ENCODE data around the gene SLTM.
"Not testable (repeated sequence)": the region's sequence is repeated elsewhere in the genome, so short reads cannot be mapped to it uniquely, and the experiment has no call there.

The SLTM gene

DNA sequence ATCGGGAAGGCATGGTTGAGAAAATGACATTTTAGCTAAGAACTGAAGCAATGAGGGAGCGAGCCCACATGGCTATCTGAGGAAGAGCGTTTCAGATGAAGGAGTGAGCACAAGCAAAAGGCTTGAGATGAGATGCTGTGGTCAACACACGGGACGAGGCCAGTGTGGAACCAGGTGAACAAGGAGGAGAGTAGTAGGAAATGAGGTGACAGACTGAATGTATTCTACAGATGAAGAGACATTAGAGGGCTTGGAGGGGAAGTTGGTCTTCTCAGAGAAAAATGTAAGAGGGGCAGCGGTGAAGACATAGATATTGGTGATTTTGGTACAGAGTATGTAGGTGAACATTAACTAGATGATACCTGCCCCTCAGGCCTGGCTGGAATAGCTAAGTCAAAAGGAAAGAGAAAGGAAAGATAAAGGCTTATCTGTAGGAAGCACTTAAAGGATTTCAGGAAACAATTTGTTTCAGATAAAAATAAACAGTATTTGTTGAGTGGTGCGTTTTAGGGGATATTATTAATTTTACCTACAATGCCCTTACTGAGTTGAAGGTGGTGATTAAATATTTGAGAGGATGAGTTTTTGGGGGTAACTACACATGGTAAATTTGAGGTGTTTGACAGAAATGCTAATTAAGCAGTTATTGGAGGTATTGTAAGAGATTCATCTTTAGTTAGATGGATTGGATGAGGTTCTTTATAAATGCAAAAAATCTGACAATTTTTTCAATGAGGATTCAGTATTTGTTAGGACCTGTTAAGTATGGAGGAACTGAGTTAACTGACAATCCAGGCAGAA, 57.0 kb downstream of the SLTM start:
- no peak for DNase-seq (ENCODE audit: low read depth in 2 of 2)

DNA sequence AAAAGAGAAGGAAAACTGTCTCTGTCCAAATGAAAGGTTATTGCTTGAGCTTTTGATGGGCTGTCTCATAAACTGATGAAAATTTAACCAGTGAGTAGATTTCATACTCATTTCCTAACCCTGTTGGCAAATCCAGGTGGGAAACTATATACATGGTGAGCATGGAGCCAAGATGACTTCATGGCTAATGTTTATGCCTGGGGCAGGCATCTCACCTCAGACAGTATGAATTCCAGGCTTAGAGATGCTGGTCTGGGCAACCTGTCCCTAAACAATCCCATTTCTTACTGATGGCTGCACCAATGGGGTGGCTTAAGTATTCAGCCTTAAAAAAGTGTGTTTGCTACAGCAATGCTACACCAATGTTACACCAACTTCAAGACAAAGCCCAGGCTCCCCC, 58.1 kb downstream of the SLTM start:
- DNase-seq (ENCODE audit: low read depth in 2 of 2): no peak

DNA sequence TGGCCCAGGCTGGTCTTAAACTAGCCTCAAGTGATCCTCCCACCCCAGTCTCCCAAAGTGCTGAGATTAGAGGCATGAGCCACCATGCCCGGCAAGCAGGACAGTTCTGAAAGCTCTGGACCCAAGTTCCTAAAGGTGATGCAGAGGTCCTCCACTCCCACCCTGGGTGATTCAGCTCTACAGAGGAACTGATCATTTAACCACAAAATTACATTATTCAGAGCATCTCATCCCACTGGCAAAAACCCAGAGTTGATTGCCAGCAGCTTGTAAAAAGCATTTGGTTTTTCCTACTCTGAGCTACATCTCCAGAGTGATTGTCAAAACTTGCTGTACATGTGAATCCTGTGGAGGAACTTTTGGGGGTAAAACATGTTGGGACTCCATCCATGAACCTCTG, 60.2 kb downstream of the SLTM start:
- no peak for DNase-seq (ENCODE audit: low read depth in 2 of 2)

DNA sequence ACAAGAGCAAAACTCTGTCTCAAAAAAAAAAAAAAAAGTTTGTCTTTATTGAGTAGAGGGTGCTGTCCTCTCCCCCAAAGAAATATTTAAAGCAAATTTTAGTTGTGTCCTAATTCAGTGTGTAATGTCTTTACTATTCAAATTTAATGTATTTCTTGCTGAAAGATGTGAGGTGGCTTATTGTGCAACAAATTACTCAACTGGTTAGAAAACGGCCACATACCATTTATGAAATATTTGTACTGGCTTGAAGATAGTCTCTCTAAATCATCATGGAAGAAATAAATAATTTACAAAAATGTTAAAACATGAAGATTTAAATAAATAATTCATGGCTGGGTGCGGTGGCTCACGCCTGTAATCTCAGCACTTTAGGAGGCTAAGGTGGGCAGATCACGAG, 63.0 kb downstream of the SLTM start:
- DNase-seq (ENCODE audit: low read depth in 2 of 2): no peak

DNA sequence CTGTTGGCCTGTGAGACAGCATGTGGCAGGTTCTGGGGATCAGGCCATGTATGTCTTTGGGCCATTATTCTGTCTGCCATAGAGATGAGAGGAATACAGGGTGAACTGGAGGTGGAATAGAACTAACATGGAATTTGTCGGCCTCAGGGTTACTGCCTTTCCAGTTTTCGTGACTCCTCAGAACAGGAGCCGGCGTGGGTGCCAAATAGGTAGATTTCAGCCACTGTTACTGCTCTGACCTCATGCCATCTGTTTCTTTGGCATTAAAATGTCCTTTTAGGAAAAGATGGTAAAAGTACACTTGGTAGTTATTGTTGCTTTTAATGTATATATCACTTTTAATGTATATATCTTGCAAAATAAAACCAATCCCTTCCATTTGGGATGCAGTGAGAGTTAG, 65.6 kb downstream of the SLTM start:
- DNase-seq (ENCODE audit: low read depth in 2 of 2): no peak

DNA sequence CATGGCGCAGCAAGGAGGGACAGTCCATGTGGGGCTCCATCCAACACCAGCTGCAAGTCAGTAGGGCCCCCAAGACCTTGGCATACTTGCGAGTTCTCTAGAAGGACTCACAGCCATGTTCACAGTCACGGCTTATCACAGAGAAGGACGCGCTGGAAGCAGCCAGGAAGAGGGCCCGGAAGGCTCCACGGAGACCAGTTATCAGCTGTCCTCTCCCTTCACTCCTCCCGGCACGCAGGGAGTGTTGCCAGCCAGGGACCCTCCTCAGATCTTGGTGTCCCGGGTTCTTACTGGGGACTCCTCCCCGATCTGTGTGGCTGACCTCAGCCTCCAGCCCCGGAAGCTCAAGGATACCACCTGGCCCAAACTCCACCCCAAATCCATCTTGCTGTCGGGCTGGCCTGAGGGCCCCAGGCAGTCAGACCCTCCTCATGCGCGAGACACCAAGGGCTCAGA, 68.0 kb downstream of the SLTM start:
- DNase-seq (ENCODE audit: low read depth in 2 of 2): no peak

DNA sequence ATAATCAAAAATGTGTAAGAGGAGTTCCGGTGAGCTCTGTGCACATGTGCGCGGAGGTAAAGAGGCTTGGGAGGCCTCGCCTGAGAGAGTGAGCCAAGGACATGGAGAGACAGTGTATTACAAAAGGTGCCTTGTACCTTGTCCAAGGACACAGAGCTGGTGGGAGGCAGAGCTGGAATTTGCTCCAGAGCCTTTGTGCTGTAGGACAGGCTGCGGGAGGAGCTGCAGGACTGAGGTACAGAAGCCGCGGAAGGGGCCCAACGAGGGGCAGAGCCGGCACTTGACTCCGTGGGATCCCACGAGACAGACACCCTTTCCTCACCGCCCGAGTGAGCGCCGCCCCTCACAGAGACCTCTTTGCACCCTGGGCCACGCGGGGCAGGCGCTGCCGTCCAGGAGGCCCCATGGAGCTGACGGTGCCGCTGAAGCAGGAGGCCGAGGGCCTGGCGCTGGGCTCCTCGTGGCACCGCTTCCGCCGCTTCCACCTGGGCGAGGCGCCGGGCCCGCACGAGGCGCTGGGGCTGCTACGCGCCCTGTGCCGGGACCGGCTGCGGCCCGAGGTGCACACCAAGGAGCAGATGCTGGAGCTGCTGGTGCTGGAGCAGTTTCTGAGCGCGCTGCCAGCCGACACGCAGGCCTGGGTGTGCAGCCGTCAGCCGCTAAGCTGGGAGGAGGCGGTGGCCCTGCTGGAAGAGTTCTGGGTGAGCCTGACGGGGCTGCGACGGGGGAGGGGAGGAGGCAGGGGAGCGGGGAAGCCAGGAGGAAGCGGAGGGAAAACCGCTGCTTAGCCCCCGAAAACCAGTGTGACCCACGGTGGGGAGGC, 68.7 kb downstream of the SLTM start:
- DNase-seq (ENCODE audit: low read depth in 2 of 2): no peak

DNA sequence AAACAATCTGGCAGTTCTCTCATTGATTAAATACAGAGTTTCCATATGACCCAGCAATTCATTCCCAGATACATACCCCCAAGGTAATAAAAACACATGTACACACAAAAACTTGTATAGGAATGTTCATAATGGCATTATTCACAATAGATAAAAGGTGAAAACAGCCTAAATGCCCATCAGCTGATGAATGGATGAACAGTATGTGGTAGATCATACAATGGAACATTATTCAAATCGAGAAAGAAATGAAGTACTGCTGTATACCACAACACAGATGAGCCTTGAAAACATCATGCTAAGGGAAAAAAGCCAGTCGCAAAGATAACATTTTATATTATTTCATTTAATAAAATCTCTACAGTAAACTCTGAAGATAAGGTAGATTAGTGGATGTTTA, 71.2 kb downstream of the SLTM start:
- no peak for DNase-seq (ENCODE audit: low read depth in 2 of 2)

DNA sequence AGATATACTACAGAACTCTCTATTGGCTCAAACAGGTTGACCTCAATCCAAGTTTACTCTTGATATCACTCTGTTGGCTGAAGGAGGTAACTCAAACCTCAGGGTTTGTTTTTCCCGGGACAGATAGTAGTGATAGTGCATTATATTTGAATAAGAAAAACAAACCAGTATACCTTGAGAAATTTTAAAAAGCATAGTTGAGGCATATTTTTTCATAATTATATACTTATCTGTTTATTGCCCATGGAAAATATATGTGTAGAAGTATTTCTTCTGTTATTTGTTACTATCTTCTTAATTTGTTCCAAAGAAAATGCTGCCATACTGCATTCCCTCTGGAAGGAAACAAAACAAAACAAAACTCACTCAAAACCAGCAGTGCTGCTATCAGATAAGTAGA, 76.9 kb downstream of the SLTM start:
- not testable (repeated sequence) for DNase-seq (ENCODE audit: low read depth in 2 of 2)

DNA sequence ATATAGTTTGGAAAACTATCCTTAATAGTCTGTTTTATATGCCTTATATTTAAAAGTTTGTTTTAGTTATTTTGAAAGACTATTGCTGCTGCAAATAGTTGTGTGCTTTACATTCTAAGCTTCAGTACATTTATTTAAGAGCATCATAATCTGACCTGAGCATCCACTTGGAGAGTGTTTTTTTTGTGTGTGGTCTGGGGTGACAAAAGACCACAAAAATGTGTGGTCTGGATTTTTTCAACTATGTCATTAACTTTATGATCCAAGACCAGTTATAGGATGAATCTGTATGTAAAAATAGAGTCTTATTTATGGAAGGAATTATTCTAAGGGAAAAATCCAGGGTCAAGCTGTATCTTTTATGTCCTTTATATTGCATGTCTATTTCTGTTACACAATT, 77.4 kb downstream of the SLTM start:
- DNase-seq (ENCODE audit: low read depth in 2 of 2): no peak

DNA sequence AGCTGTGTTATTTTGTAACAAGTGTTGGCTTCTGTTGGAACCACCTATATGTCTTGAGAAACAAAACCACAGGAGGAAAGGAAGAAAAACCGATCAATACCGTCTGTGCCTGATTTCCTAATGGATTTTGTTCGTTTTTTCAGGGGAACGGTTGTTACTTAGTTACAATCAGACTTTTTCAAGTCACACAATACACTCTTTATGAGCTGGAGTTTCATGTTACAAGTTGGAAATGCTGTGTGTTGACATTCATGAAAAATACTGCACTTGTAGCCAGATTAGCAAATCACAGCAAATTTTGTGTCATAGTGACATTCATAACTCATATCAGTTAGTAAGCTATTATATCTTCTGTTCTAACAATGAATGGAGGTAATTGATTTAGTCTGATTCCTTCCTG, 78.9 kb downstream of the SLTM start:
- DNase-seq (ENCODE audit: low read depth in 2 of 2): no peak

DNA sequence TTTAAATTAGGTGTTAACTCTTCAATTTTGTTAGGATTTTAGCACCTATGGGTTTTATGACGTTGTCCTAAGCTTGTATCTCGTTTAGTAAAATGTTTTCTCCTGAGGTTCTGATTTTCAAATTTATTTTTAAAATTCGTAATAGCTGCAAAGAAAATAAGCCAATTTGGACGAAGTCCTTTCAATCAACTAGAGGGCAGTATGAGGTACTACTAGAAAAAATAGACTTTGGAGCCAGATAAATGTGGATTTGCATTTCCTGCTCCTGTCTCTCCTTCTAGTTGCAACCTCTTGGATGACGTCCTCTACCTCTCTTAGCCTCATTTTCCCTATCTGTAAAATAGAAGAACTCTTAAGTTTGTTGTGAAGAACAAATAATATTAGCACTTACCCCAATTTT, 81.1 kb downstream of the SLTM start:
- DNase-seq (ENCODE audit: low read depth in 2 of 2): no peak

DNA sequence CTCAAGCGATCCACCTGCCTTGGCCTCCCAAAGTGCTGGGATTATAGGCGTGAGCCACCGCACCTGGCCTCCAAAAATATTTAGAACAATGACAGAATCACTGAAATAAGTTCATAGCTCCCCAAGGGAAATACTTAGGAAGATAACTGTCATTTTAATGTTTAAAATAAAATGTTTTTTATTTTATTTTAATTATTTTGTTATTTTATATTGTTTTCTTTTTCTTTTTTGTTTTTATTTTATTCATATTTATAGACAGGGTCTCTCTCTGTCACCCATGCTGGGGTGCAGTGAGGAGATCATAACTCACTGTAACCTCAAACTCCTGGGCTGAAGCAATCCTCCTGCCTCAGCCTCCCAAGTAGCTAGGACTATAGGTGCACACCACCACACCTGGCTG, 82.3 kb downstream of the SLTM start:
- DNase-seq (ENCODE audit: low read depth in 2 of 2): not testable (repeated sequence)

DNA sequence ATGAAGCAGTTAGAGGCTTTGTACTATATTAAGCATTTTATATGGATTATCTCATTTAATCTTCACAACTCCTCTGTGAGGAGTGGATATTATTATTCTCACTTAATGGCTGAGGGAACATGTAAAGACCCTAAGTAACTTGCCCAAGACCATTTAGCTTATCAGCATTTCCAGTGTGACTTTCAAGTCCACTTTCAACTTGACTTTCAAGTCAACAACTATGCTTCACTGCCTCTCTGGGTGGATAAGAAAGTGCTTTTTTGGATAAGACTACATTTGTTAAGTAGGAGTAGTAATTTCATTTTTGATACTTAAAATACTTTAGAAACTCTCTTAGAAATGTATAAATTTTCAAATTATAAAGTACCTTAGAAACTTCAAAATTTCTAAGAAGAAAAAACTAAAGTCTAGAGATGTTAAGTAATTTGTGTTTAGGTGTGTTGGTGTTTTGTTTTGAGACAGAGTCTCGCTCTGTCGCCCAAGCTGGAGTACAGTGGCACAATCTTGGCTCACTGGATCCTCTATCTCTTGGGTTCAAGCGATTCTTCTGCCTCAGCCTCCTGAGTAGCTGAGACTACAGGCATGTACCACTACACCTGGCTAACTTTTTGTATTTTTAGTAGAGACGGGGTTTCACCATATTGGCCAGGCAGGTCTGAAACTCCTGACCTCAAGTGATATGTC, 90.6 kb downstream of the SLTM start:
- DNase-seq (ENCODE audit: low read depth in 2 of 2): no peak

DNA sequence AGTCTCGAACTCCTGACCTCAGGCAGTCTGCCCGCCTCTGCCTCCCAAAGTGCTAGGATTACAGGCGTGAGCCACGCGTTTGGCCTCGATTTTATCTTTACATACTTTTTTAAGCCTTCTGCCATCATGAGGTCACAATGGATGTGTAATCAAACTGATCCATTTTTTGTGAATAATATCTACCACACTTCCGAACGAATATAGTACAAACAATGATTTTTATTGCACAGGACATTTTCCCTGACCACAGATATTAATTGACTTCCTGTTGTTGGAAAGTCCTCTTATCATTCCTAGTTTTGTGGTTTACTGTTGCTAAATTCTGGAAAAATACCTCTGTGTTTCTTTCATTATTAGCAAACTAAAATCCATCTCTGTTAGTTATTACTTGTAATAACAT, 93.4 kb downstream of the SLTM start:
- DNase-seq (ENCODE audit: low read depth in 2 of 2): no peak

DNA sequence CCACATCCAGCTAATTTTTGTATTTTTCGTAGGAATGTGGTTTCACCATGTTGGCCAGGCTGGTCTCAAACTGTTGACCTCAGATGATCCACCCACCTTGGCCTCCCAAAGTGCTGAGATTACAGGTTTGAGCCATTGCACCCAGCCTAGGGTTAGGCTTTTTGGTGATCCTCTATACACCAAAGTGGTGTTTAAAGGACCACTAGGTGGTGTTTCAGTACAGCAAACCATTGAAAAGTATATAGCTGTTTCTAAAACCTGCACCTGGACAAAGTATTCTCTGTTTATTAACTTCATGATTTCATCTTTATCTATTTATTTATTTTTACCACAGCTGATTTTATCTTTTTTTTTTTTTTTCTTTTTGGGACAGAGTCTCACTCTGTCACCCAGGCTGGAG, 94.0 kb downstream of the SLTM start:
- no peak for DNase-seq (ENCODE audit: low read depth in 2 of 2)

DNA sequence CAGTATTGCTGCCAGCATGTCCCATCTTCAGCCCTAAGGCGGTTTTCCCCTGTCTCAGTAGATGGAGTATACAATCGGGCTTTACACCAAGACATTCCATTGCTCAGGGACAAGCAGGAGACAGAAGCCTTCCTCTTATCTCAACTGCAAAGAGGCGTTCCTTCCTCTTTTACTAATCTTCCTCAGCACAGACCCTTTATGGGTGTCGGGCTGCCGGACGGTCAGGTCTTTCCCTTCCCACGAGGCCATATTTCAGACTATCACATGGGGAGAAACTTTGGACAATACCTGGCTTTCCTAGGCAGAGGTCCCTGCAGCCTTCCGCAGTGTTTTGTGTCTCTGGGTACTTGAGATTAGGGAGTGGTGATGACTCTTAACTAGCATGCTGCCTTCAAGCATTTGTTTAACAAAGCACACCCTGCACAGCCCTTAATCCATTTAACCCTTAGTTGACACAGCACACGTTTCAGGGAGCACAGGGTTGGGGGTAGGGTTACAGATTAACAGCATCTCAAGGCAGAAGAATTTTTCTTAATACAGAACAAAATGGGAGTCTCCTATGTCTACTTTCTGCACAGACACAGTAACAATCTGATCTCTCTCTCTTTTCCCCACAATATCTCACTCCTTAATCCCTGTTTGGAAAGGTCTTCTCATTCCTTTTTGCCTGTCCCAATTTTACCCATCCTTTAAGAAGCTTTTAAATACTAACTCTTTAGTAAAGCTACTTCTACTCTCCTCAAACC, 99.6 kb downstream of the SLTM start:
- DNase-seq (ENCODE audit: low read depth in 2 of 2): not testable (repeated sequence)

DNA sequence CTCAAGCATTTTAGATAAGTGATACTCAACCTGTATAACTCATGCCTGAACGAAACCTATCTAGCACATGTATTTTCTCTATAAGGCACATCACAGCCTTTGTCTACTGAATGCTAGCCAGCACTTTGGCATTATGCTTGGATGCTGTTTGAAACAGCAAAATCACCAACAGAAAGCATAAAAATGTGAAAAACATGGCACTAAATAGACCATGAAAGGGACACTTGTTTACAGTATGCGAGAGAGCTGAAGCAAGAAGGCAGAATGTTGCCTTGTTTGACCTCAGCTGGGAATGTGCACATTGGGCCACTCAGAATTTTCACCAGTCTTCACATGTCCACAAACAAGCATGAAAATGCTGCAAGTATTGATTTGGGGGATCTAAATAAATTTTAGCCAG, 102.9 kb downstream of the SLTM start:
- no peak for DNase-seq (ENCODE audit: low read depth in 2 of 2)
